MCF 10A (cell line): Measurements from ENCODE around the gene USO1. TPM values are rescaled to one million over a fixed set of nuclear protein-coding genes. Genes with fewer than 3 reads are reported as not detected.
A peak's percentile ranks its signal among the peaks of the same experiment; 100 is the strongest.
"Not testable (repeated sequence)": the region's sequence is repeated elsewhere in the genome, so short reads cannot be mapped to it uniquely, and the experiment has no call there.

Source experiments
- BruUV-seq: library from RNA; stranded (reverse); fragments of 400-500 nt; replicated peaks from 2 replicates; lab custom pipeline; 2021; lab: Mats Ljungman, UMichigan
- CTCF ChIA-PET: fragments of 300-600 bp; sonication (Branson Sonifier 250); formaldehyde crosslinking; extraction: SDS; loops from one replicate; lab custom pipeline; 2021; ENCODE audit warnings: antibody characterized with exemption, inconsistent platforms; lab: Yijun Ruan, JAX
- POLR2A ChIA-PET: fragments of 300-600, 350-650 bp; sonication (Branson Sonifier 250); formaldehyde crosslinking; extraction: SDS; loops from one replicate; lab custom pipeline; 2020; ENCODE audit warnings: antibody characterized with exemption, inconsistent platforms; lab: Yijun Ruan, JAX
- DNase-seq: peaks from one replicate; pipeline ENCODE4 v3.0.0-alpha.2; 2018; ENCODE audit not compliant: unreplicated experiment
- H3K27ac Mint-ChIP-seq: one replicate; pipeline ENCODE4 v1.8.0; 2022; ENCODE audit warnings: mild to moderate bottlenecking, low read depth, mixed read lengths; ENCODE audit not compliant: unreplicated experiment
- H3K27me3 Mint-ChIP-seq: one replicate; pipeline ENCODE4 v1.8.0; 2022; ENCODE audit warnings: mixed read lengths; ENCODE audit not compliant: insufficient read depth, unreplicated experiment
- H3K36me3 Mint-ChIP-seq: one replicate; pipeline ENCODE4 v1.8.0; 2022; ENCODE audit warnings: mild to moderate bottlenecking, moderate library complexity, mixed read lengths; ENCODE audit not compliant: insufficient read depth, unreplicated experiment
- H3K4me1 Mint-ChIP-seq: one replicate; pipeline ENCODE4 v1.8.0; 2022; ENCODE audit warnings: mixed read lengths; ENCODE audit not compliant: insufficient read depth, unreplicated experiment
- H3K4me3 Mint-ChIP-seq: one replicate; pipeline ENCODE4 v1.8.0; 2022; ENCODE audit warnings: mild to moderate bottlenecking, moderate library complexity, mixed read lengths; ENCODE audit not compliant: unreplicated experiment
- H3K9me3 Mint-ChIP-seq: one replicate; pipeline ENCODE4 v1.8.0; 2022; ENCODE audit warnings: mixed read lengths; ENCODE audit not compliant: unreplicated experiment
- CTCF ChIP-seq: fragments of 200-600 bp; IDR thresholded peaks from one replicate; pipeline ENCODE4 v1.8.0; 2022; ENCODE audit warnings: antibody characterized with exemption, mild to moderate bottlenecking; ENCODE audit not compliant: unreplicated experiment
- intact Hi-C: fragments of 100-400 bp; cut with micrococcal nuclease; formaldehyde crosslinking; loops from 2 replicates; pipeline ENCODE4 v1.14.1; 2022
- total RNA-seq: library from RNA; stranded (reverse); gene quantifications from 2 replicates; pipeline ENCODE4 v1.2.3, GENCODE V29; 2022

Gene USO1
- total RNA-seq, 1 experiment from 2014 or later, result 105 TPM

- Mint-ChIP-seq H3K36me3 (peaks cover 89% of the 10 kb centered on the region), H3K4me1 (peaks cover 5% of the 10 kb centered on the region), H3K27me3 (no peaks in the 10 kb centered on the region), H3K4me3 (no peak overlapping the region), H3K9me3 (no peaks in the 10 kb centered on the region), H3K27ac (no peak overlapping the region)
- BruUV-seq, result no TSS peak
- no peak for DNase-seq
- CTCF ChIA-PET, result no interaction called here
- POLR2A ChIA-PET, result interaction anchor here (0.6 kb wide), 1 partner anchor 113 kb away, joined by 3 read pairs; no protein-coding TSS in a partner anchor
- intact Hi-C loops, result no loop called here
- no peak for TF ChIP-seq CTCF
These were observed 62.6 kb downstream of the USO1 start for GRCh38 chr4:75786938-75787337.

GRCh38 chr4:75790024-75790423, 65.6 kb downstream of the USO1 start:
- ChIA-PET POLR2A (no interaction called here), CTCF (no interaction called here)
- TF ChIP-seq CTCF, result no peak
- DNase-seq, result no peak
- no TSS peak for BruUV-seq
- H3K36me3 Mint-ChIP-seq, result peaks cover 83% of the 10 kb centered on the region
- H3K4me1 Mint-ChIP-seq, result peaks cover 5% of the 10 kb centered on the region
- intact Hi-C loops, result no loop called here
- no peaks in the 10 kb centered on the region for H3K27me3 Mint-ChIP-seq
- no peak overlapping the region for H3K27ac Mint-ChIP-seq
- no peak overlapping the region for H3K4me3 Mint-ChIP-seq
- no peaks in the 10 kb centered on the region for H3K9me3 Mint-ChIP-seq

GRCh38 chr4:75800972-75801371, 76.6 kb downstream of the USO1 start:
- H3K27ac Mint-ChIP-seq, result no peak overlapping the region
- no peak for TF ChIP-seq CTCF
- peak; percentile 4 for DNase-seq
- ChIA-PET POLR2A (interaction anchor here (1.1 kb wide), 1 partner anchor 10 kb away, joined by 3 read pairs; no protein-coding TSS in a partner anchor), CTCF (interaction anchor here (0.6 to 1.1 kb wide), 3 partner anchors 33 to 178 kb away, joined by 3 to 4 read pairs (median 4); no protein-coding TSS in a partner anchor)
- H3K4me3 Mint-ChIP-seq, result no peak overlapping the region
- H3K4me1 Mint-ChIP-seq, result peaks cover 6% of the 10 kb centered on the region
- no peaks in the 10 kb centered on the region for H3K27me3 Mint-ChIP-seq
- intact Hi-C loops, result no loop called here
- no TSS peak for BruUV-seq
- H3K9me3 Mint-ChIP-seq, result no peaks in the 10 kb centered on the region
- peaks cover 87% of the 10 kb centered on the region for H3K36me3 Mint-ChIP-seq

- H3K4me1 Mint-ChIP-seq, POLR2A ChIA-PET, H3K4me3 Mint-ChIP-seq, H3K27ac Mint-ChIP-seq, intact Hi-C loops, H3K27me3 Mint-ChIP-seq, H3K9me3 Mint-ChIP-seq, BruUV-seq, DNase-seq: not testable (repeated sequence)
- CTCF ChIA-PET, result interaction anchor here (0.6 to 0.7 kb wide), 2 partner anchors 13 to 702 kb away, joined by 3 read pairs; no protein-coding TSS in a partner anchor
- peaks cover 79% of the 10 kb centered on the region for H3K36me3 Mint-ChIP-seq
These were observed 81.7 kb downstream of the USO1 start for GRCh38 chr4:75806035-75806434.
